Measurements from ENCODE around the gene ATXN1.
A peak's percentile ranks its signal among the peaks of the same experiment; 100 is the strongest.

Gene ATXN1

DNA sequence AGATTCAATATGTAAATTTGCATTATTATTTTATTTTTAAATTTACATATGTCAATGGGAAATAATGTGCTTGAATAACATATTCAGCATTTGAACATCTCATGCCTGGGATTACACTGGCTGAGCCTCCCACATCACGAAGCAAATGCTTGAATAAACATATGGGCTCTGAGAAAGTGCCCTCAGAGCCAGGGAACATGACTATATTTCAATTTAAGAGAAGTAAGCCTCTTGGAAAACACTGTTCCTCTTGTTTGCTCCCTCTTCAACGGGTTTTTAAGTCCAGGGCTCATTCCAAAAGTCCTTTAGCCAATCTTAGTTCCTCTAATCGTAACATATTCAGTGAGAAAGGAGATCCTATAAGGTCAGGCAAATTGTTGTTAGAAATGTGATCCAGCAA, 400.9 kb downstream of the ATXN1 start:
- Histone ChIP-seq H3K9me3 (ENCODE audit: severe bottlenecking) (no peaks in the 10 kb centered on the region), H3K27ac (ENCODE audit: poor library complexity, severe bottlenecking) (no peak overlapping the region), H3K4me1 (ENCODE audit: insufficient read depth, poor library complexity, severe bottlenecking) (peaks cover 15% of the 10 kb centered on the region), H3K27me3 (ENCODE audit: insufficient read depth, poor library complexity, severe bottlenecking) (no peaks in the 10 kb centered on the region), H3K4me3 (ENCODE audit: severe bottlenecking) (no peak overlapping the region), H3K36me3 (ENCODE audit: low read depth) (no peaks in the 10 kb centered on the region)
- TF ChIP-seq, protein P1, sequence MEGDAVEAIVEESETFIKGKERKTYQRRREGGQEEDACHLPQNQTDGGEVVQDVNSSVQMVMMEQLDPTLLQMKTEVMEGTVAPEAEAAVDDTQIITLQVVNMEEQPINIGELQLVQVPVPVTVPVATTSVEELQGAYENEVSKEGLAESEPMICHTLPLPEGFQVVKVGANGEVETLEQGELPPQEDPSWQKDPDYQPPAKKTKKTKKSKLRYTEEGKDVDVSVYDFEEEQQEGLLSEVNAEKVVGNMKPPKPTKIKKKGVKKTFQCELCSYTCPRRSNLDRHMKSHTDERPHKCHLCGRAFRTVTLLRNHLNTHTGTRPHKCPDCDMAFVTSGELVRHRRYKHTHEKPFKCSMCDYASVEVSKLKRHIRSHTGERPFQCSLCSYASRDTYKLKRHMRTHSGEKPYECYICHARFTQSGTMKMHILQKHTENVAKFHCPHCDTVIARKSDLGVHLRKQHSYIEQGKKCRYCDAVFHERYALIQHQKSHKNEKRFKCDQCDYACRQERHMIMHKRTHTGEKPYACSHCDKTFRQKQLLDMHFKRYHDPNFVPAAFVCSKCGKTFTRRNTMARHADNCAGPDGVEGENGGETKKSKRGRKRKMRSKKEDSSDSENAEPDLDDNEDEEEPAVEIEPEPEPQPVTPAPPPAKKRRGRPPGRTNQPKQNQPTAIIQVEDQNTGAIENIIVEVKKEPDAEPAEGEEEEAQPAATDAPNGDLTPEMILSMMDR (IDR thresholded peaks at IDR 0.05; ENCODE audit: poor library complexity, severe bottlenecking), result no peak
- no peak for ATAC-seq (ENCODE audit: low read depth)
- DNase-seq (ENCODE audit: low spot score), result no peak

DNA sequence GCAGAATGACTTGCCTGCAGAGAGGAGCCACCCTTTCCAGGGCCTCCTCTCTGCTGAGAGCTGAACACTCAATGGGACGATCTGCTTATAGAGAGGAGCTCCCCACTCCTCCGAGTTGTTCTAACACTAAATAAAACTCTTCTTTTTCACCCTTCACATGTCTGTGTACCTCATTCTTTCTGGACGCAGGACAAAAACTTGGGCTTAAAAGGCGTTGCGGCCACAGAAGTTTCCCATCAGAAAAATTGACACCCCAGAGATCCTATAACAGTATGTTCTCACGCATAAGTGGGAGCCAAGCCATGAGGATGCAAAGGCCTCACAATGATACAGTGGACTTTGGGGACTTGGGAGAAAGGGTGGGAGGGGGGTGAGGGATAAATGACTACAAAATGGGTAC, 401.7 kb downstream of the ATXN1 start:
- TF ChIP-seq, protein P1 (IDR thresholded peaks at IDR 0.05; ENCODE audit: poor library complexity, severe bottlenecking), result no peak
- ATAC-seq (ENCODE audit: low read depth), result no peak
- Histone ChIP-seq H3K9me3 (ENCODE audit: severe bottlenecking) (no peaks in the 10 kb centered on the region), H3K4me3 (ENCODE audit: severe bottlenecking) (no peak overlapping the region), H3K36me3 (ENCODE audit: low read depth) (no peaks in the 10 kb centered on the region), H3K27me3 (ENCODE audit: insufficient read depth, poor library complexity, severe bottlenecking) (no peaks in the 10 kb centered on the region), H3K4me1 (ENCODE audit: insufficient read depth, poor library complexity, severe bottlenecking) (peaks cover 15% of the 10 kb centered on the region), H3K27ac (ENCODE audit: poor library complexity, severe bottlenecking) (no peak overlapping the region)
- DNase-seq (ENCODE audit: low spot score), result no peak

DNA sequence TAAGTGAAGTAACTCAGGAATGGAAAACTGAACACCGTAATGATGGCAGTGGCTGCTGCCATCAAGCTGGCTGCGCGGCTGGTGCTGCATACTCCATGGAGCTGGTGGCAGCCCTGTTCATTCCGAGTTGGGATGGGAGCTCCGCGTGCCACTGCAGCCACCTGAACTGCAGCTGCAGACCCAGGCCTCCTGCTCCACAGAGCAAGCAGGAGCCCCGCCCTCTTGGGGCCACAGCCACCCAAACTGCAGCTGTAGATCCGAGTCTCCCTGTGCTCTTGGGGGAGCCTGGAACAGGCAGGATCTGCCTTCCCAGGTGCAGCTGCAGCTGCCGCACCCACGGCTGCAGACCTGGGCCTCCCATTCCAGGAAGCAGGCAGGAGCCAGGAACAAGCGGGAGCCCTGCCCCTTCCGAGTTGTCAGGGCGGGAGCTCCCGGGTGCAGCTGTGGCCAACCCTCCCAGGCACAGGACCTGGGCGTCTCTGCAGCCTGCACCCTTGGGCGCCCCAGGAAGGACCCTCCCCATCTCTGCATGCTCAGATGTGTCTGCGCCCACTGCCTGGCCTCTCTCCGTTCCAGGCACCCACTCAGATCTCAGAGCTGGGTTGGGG, 402.6 kb downstream of the ATXN1 start:
- DNase-seq (ENCODE audit: low spot score) (no peak), ATAC-seq (ENCODE audit: low read depth) (no peak)
- H3K9me3 ChIP-seq (ENCODE audit: severe bottlenecking), result no peaks in the 10 kb centered on the region
- TF ChIP-seq, protein P1 (IDR thresholded peaks at IDR 0.05; ENCODE audit: poor library complexity, severe bottlenecking), result no peak
- H3K4me3 ChIP-seq (ENCODE audit: severe bottlenecking), result no peak overlapping the region
- H3K27ac ChIP-seq (ENCODE audit: poor library complexity, severe bottlenecking), result no peak overlapping the region
- no peaks in the 10 kb centered on the region for H3K27me3 ChIP-seq (ENCODE audit: insufficient read depth, poor library complexity, severe bottlenecking)
- H3K4me1 ChIP-seq (ENCODE audit: insufficient read depth, poor library complexity, severe bottlenecking), result peaks cover 15% of the 10 kb centered on the region
- no peaks in the 10 kb centered on the region for H3K36me3 ChIP-seq (ENCODE audit: low read depth)

DNA sequence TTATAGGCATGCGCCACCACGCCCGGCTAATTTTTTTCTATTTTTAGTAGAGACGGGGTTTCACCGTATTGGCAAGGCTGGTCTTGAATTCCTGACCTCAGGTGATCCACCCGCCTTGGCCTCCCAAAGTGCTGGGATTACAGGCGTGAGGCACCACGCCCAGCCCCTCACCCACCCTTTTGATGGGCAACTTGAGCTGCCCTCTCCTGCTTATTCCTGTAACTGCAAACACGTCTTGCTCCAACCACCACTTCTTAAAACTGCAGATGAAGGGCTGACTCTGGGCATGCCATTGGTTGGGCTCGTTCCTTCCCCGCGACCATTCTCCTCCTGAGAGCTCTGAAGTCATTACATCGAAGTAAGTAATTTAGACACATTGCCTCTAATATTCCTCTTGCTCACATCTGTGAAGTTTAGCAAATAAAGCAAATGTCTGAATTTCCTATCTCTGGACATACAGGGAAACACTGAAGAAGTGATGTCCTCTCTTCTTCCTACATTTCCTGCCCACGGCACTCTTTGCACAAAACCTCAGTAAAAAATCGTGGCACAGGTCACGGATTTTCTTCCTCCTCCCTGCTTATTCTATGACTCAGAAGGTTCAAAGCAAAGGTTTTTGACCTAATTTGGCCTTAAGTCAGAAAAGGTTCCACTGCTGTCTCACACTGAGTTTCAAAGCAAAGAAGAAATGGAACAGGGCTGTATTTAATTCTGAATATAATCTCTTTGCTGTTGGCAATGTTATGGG, 405.4 kb downstream of the ATXN1 start:
- Histone ChIP-seq H3K36me3 (ENCODE audit: low read depth) (no peaks in the 10 kb centered on the region), H3K9me3 (ENCODE audit: severe bottlenecking) (no peaks in the 10 kb centered on the region), H3K4me1 (ENCODE audit: insufficient read depth, poor library complexity, severe bottlenecking) (peaks cover 15% of the 10 kb centered on the region), H3K4me3 (ENCODE audit: severe bottlenecking) (no peak overlapping the region), H3K27ac (ENCODE audit: poor library complexity, severe bottlenecking) (no peak overlapping the region), H3K27me3 (ENCODE audit: insufficient read depth, poor library complexity, severe bottlenecking) (no peaks in the 10 kb centered on the region)
- peak; percentile 25; the same call in 2 of the 3 replicates for ATAC-seq (ENCODE audit: low read depth)
- TF ChIP-seq, protein P1 (IDR thresholded peaks at IDR 0.05; ENCODE audit: poor library complexity, severe bottlenecking), result no peak
- DNase-seq (ENCODE audit: low spot score), result no peak

DNA sequence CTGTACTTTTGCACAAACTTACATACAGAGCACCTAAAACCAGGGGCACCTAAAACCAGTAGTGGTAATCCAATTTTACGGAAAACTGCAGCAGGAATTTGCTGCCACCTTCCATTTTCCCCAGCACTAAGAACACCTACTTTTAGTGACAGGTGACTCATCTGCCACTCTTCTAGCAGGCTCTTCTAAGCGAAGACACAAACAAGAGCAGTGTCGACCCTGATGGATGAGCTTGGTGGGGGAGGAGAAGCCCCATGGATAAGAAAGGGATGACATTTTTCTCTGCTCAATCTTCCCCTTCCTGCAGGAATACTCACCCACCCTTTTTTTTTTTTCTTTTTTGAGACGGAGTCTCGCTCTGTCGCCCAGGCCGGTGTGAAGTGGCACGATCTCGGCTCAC, 406.0 kb downstream of the ATXN1 start:
- no peaks in the 10 kb centered on the region for H3K36me3 ChIP-seq (ENCODE audit: low read depth)
- DNase-seq (ENCODE audit: low spot score), result no peak
- H3K27me3 ChIP-seq (ENCODE audit: insufficient read depth, poor library complexity, severe bottlenecking), result no peaks in the 10 kb centered on the region
- H3K9me3 ChIP-seq (ENCODE audit: severe bottlenecking), result no peaks in the 10 kb centered on the region
- TF ChIP-seq, protein P1 (IDR thresholded peaks at IDR 0.05; ENCODE audit: poor library complexity, severe bottlenecking), result no peak
- ATAC-seq (ENCODE audit: low read depth), result no peak
- no peak overlapping the region for H3K4me3 ChIP-seq (ENCODE audit: severe bottlenecking)
- H3K27ac ChIP-seq (ENCODE audit: poor library complexity, severe bottlenecking), result no peak overlapping the region
- H3K4me1 ChIP-seq (ENCODE audit: insufficient read depth, poor library complexity, severe bottlenecking), result peaks cover 15% of the 10 kb centered on the region

All from RWPE2 (cell line).